Measurements from ENCODE around the gene ESYT1.

- TF ChIP-seq ZNF274 (IDR thresholded peaks at IDR 0.05; ENCODE audit: low read depth, low read length): no peak
- no peak for TF ChIP-seq YY1 (IDR thresholded peaks at IDR 0.05; ENCODE audit: insufficient read depth, insufficient read length)
These were observed 48.9 kb upstream of the ESYT1 start for GRCh38 chr12:56078931-56079722.

All from NT2/D1 (cell line).